ENCODE data around the gene ZNF536.

Gene ZNF536

GRCh38 chr19:30539981-30540380 lies 167.8 kb downstream of the ZNF536 start:
- DNase-seq = no peak

GRCh38 chr19:30540761-30541160 lies 168.6 kb downstream of the ZNF536 start:
- DNase-seq = no peak

DNA sequence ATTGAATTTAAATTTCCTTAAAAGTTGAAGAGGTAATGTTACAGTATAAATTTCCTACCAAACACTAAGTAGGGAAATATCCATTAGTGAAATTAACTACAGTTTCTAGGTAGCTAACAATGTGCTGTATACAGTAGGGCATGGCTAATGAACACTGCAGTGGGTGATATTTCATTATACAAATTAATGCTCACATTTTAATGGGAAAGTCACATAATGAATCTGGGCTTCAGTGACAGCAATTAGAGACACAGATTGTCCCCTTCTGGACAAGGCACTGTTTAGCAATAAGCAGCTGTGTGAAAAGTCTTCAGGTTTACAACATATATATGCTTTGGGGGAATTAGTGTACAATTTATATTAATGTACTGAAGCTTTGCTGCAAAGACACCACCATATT lies 169.4 kb downstream of the ZNF536 start:
- DNase-seq = no peak

- DNase-seq = no peak
Measured at GRCh38 chr19:30543243-30543945, 171.2 kb downstream of the ZNF536 start.

GRCh38 chr19:30545752-30546151 lies 173.6 kb downstream of the ZNF536 start:
- DNase-seq = no peak

- no peak for DNase-seq
Measured at GRCh38 chr19:30546332-30546731, 174.1 kb downstream of the ZNF536 start.

- DNase-seq = no peak
Measured at GRCh38 chr19:30547246-30547645, 175.1 kb downstream of the ZNF536 start.

DNA sequence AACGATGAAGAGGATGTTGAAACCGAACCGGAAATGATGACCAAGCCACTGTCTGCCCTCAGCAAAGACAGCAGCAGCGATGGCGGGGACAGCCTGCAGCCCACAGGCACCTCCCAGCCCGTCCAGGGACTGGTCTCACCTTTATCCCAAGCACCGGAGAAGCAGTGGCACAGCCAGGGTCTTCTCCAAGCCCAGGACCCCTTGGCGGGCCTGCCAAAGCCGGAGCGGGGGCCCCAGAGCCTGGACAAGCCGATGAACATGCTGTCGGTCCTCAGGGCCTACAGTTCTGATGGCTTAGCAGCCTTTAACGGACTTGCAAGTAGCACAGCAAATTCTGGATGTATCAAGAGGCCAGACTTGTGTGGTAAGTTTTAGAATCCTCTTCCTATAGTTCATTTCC lies 177.0 kb downstream of the ZNF536 start:
- DNase-seq = no peak

DNA sequence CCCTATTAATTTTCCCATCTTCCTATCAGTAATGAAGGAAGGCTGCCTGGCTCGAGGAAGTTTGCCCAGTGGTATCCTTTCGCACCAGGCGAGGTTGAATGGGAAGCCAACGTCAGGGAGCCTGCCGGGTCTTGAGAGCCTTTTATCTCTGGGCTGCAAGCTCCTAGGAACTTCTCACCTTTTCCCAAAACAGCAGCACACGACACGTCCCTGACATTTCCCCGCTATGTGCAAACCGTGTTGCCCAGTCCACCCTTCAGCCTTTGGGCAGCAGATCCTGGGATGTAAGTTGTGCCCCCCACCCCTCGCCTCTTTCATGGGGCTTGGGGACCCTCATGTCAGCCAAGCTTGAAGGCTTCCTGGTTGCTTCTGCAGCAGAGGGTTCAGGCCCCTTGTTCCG lies 179.1 kb downstream of the ZNF536 start:
- DNase-seq = no peak

DNA sequence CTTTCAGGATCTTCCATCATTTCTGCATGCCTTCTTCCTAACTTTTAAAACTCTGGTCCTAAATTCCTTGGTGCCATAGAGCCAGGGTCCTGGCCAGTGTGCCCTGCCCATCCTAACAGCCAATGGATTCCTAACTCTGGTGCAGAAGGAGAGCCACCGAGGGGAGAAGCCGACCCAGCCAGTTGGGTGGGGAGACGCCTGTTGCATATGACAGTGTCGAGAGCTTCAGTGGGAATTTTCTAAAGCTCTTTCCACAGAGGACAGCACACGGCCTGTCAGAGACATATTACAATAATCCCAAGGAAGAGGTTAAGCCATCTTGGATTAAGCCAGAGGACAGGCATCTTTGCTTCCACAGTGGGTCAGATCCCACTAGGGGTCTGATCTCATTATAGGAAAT lies 180.4 kb downstream of the ZNF536 start:
- no peak for DNase-seq

- no peak for DNase-seq
Measured at GRCh38 chr19:30555075-30555790, 183.0 kb downstream of the ZNF536 start.

DNA sequence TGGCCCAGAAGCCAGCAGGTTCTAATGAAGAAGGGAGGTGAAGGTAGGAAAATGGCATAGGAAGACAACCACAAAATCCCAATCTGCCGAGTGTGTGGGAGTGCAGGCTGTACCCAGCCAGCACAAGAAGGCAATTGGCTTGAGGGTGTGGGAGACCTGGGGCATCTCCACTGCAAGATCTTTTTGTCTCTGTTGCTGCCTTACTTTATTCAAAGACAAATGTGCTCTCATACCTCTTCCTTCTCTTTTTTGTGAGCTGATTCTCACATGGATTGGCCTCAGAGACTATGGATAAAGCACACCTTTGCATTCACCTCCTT lies 183.6 kb downstream of the ZNF536 start:
- DNase-seq = no peak

GRCh38 chr19:30556230-30556711 lies 184.1 kb downstream of the ZNF536 start:
- DNase-seq = no peak

DNA sequence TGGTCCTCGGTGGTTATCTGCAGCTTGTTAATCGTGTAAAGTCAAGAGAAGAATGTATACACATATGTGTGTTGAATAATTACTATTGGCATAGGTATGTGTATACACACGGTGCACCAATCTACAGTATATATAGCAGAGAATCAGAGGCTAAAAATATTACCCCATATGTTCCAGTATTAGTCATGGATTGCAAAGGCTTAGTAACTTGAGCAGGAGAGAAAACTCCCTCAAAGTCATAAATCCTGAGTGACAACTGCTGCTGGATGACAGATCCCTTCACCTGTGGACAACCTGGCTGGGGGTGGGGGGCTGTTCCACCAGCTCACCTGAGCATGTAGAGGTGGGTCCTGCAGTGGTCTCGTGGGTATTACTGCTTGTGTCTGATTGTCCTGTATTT lies 185.0 kb downstream of the ZNF536 start:
- DNase-seq = no peak

GRCh38 chr19:30557927-30558557 lies 185.9 kb downstream of the ZNF536 start:
- DNase-seq = no peak

DNA sequence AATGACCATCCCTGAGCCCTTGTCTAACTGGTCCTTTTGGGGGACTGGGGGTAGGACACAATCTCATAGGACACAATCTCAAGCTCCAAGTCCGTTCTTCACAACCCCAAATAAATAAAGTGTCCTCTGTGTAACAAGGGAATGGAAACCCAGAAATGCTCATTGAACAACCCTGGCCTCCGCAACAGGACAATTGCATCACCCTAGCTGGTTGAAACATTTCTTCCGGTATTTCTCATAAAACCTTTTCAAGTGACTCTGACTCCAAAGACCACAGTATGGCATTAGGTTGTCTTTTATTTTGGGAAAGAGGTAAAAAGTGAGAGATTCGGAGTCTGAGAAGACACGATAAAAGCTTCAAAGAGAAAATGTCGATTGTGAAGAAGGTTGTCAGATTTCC lies 186.6 kb downstream of the ZNF536 start:
- no peak for DNase-seq

- no peak for DNase-seq
Measured at GRCh38 chr19:30559446-30559845, 187.3 kb downstream of the ZNF536 start.

GRCh38 chr19:30562981-30563380 lies 190.8 kb downstream of the ZNF536 start:
- DNase-seq = no peak

- DNase-seq = no peak
Measured at GRCh38 chr19:30563691-30564090, 191.5 kb downstream of the ZNF536 start.

- DNase-seq = no peak
Measured at GRCh38 chr19:30564551-30565011, 192.4 kb downstream of the ZNF536 start.

DNA sequence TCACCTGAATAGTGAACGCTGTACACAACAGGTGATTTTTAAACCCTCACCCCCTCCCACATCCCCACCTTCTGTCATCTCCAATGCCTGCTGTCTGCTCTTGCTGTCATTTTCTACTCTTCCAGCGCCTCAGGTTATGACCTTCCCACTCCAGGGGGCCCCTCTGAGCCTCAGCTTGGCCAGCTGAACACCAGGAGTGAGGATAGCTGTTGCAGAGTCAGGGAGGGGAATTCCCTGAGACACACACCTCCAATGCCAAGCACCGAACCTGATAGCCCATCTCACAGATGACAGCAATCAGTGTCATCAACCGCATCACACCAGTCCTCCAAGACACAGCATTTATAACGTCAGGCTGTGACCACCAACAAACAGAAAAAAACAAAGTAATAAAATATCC lies 193.5 kb downstream of the ZNF536 start:
- no peak for DNase-seq

GRCh38 chr19:30566681-30567420 lies 194.7 kb downstream of the ZNF536 start:
- no peak for DNase-seq

GRCh38 chr19:30567536-30568232 lies 195.5 kb downstream of the ZNF536 start:
- no peak for DNase-seq

Measured in cortex of kidney (tissue), 1 donor.